Vagina (tissue), 2 donors: ENCODE data around the gene CCHCR1. TPM values are rescaled to one million over a fixed set of nuclear protein-coding genes. Genes with fewer than 3 reads are reported as not detected.

Experiments used
- DNase-seq, 2 donors: peaks; one replicate each; pipeline ENCODE4 v3.0.0-alpha.2; 2017; ENCODE audit errors: extremely low spot score in 2 of 2
- H3K27ac ChIP-seq: fragments of 200-600 bp; sonication (generic); one replicate; pipeline ENCODE4 v1.5.1; 2019
- H3K27me3 ChIP-seq: fragments of 200-600 bp; sonication (generic); one replicate; pipeline ENCODE4 v1.5.1; 2019
- H3K36me3 ChIP-seq, 2 donors: fragments of 200-600 bp; sonication (generic); one replicate each; pipeline ENCODE4 v1.5.1; 2017 to 2019
- H3K4me1 ChIP-seq: fragments of 200-600 bp; sonication (generic); one replicate; pipeline ENCODE4 v1.5.1; 2019
- H3K4me3 ChIP-seq, 2 donors: fragments of 200-600 bp; sonication (generic); 1 replicate in 1 of 2; 2 replicates in 1 of 2; pipeline ENCODE4 v1.5.1; 2016 to 2019
- H3K9me3 ChIP-seq: fragments of 200-600 bp; sonication (generic); one replicate; pipeline ENCODE4 v1.5.1; 2019
- POLR2A ChIP-seq, 2 donors: fragments of 450-650 bp; IDR thresholded peaks; one replicate each; pipeline ENCODE4 v1.6.1; 2017; ENCODE audit warnings: antibody characterized with exemption in 2 of 2, mild to moderate bottlenecking in 2 of 2, moderate library complexity in 2 of 2
- POLR2AphosphoS5 ChIP-seq, 2 donors: sonication (generic); formaldehyde crosslinking; IDR thresholded peaks; one replicate each; pipeline ENCODE4 v1.9.0; 2017; ENCODE audit warnings: antibody characterized with exemption in 2 of 2, mild to moderate bottlenecking in 2 of 2, low read depth in 1 of 2; ENCODE audit not compliant: insufficient read depth in 1 of 2
- intact Hi-C: fragments of 100-400 bp; cut with DNase I; formaldehyde crosslinking; loops from one replicate; pipeline ENCODE4 v1.15.1; 2023
- total RNA-seq: library from RNA; depleted of rRNA; stranded (reverse); fragments of >200 nt; gene quantifications from one replicate; pipeline ENCODE4 v1.2.3, GENCODE V29; 2016
- TF ChIP-seq, protein P1 (sequence below), 3 experiments: fragments of 450-650 bp in 2 of 3; fragments of 200-600 bp in 1 of 3; sonication (generic) in 1 of 3; IDR thresholded peaks; one replicate each; pipeline ENCODE4 v1.5.1; 2017 to 2019; ENCODE audit warnings: antibody characterized with exemption in 3 of 3, mild to moderate bottlenecking in 2 of 3, moderate library complexity in 2 of 3

CCHCR1 gene
- total RNA-seq, 1 donor from 2014 or later, result 21.9 TPM

DNA sequence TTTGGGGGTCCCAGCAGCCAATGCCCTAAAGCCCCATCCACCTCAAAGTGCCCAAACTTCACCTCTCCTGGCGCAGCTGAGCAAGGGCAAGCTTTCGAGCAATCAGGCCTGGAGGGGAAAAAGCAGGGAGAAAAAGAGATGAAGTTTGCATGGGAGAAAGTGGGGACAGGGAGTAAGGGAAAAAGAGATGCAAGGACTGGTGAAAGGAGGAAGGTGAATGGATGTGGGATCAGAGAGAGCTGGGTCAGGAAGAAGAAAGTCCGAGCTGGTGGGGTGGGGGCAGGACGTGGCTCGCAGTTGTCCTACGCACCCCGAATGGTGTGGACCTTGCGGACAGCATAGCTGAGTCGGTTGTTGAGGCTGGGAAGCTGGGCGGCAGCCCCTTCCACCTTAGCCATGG lies 12.2 kb downstream of the CCHCR1 start:
- H3K36me3 ChIP-seq, result peaks cover 0 to 18% of the 10 kb centered on the region in 2 donors
- H3K9me3 ChIP-seq, result no peaks in the 10 kb centered on the region
- intact Hi-C loops, result no loop called here
- no peaks in the 10 kb centered on the region for H3K27me3 ChIP-seq
- no peak overlapping the region for H3K27ac ChIP-seq
- no peak overlapping the region for H3K4me3 ChIP-seq
- no peaks in the 10 kb centered on the region for H3K4me1 ChIP-seq
- TF ChIP-seq POLR2A (IDR thresholded peaks at IDR 0.05) (no peak), POLR2AphosphoS5 (IDR thresholded peaks at IDR 0.05; ENCODE audit: insufficient read depth in 1 of 2, low read depth in 1 of 2) (no peak)
- TF ChIP-seq, protein P1, sequence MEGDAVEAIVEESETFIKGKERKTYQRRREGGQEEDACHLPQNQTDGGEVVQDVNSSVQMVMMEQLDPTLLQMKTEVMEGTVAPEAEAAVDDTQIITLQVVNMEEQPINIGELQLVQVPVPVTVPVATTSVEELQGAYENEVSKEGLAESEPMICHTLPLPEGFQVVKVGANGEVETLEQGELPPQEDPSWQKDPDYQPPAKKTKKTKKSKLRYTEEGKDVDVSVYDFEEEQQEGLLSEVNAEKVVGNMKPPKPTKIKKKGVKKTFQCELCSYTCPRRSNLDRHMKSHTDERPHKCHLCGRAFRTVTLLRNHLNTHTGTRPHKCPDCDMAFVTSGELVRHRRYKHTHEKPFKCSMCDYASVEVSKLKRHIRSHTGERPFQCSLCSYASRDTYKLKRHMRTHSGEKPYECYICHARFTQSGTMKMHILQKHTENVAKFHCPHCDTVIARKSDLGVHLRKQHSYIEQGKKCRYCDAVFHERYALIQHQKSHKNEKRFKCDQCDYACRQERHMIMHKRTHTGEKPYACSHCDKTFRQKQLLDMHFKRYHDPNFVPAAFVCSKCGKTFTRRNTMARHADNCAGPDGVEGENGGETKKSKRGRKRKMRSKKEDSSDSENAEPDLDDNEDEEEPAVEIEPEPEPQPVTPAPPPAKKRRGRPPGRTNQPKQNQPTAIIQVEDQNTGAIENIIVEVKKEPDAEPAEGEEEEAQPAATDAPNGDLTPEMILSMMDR (IDR thresholded peaks at IDR 0.05), result no peak
- DNase-seq, result no peak

DNA sequence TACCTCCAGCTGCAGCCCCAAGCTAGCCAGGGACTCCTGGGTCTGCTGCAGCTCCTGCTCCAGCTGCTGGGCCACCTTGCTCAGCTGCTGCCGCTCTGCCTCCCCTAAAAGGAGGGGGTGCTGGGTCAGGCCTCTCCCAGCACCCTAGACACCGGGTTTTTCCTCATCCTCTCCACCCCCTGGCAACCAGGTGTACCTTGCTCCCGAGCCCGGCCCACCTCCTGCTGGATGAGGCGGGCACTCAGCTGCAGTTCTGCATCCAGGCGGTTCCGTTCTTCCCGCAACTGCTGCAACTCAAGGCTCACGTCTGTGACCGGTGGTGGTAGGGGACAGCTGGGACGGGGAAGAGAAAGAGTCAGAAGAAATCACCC lies 12.6 kb downstream of the CCHCR1 start:
- peaks cover 0 to 14% of the 10 kb centered on the region in 2 donors for H3K36me3 ChIP-seq
- no peaks in the 10 kb centered on the region for H3K4me1 ChIP-seq
- no peak for DNase-seq
- no peak overlapping the region for H3K27ac ChIP-seq
- no peaks in the 10 kb centered on the region for H3K9me3 ChIP-seq
- no peak overlapping the region for H3K4me3 ChIP-seq
- TF ChIP-seq POLR2AphosphoS5 (IDR thresholded peaks at IDR 0.05; ENCODE audit: insufficient read depth in 1 of 2, low read depth in 1 of 2), result no peak
- no peak for TF ChIP-seq POLR2A (IDR thresholded peaks at IDR 0.05)
- TF ChIP-seq, protein P1 (IDR thresholded peaks at IDR 0.05), result no peak
- intact Hi-C loops, result no loop called here
- H3K27me3 ChIP-seq, result no peaks in the 10 kb centered on the region

DNA sequence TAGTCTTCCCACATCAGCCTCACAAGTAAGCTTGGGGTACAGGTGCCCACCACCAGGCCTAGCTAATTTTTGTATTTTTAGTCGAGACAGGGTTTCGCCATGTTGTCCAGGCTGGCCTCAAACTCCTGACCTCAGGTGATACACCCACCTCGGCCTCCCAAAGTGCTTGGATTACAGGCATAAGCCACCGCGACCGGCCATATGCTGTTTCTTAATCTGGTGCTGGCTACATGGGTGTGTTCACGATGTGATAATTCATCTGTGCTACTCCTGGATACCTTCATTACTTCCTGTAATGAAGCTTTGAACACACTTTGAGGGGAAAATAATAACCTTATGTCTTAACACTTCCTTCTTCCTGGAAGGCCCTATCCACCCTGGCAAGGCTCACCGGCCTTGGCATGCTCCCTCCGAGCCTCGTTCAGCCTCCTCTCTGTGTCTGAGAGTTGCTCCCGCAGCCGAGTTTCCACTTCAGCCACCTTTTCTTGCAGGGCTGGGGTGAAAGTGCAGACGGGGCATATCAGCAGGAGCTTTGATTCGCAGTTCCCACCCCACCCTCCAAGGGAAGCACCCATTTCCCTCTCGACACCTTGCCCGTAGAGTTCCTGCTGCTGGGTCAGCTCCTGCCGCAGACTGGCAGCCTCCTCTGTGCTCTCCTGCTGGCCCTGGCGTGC lies 13.2 kb downstream of the CCHCR1 start:
- Histone ChIP-seq H3K27ac (no peak overlapping the region), H3K4me3 (no peak overlapping the region), H3K27me3 (no peaks in the 10 kb centered on the region), H3K4me1 (peaks cover 2% of the 10 kb centered on the region), H3K36me3 (peaks cover 0 to 9% of the 10 kb centered on the region in 2 donors), H3K9me3 (no peaks in the 10 kb centered on the region)
- TF ChIP-seq, protein P1 (IDR thresholded peaks at IDR 0.05), result no peak
- TF ChIP-seq POLR2A (IDR thresholded peaks at IDR 0.05) (no peak), POLR2AphosphoS5 (IDR thresholded peaks at IDR 0.05; ENCODE audit: insufficient read depth in 1 of 2, low read depth in 1 of 2) (no peak)
- intact Hi-C loops, result no loop called here
- no peak for DNase-seq

DNA sequence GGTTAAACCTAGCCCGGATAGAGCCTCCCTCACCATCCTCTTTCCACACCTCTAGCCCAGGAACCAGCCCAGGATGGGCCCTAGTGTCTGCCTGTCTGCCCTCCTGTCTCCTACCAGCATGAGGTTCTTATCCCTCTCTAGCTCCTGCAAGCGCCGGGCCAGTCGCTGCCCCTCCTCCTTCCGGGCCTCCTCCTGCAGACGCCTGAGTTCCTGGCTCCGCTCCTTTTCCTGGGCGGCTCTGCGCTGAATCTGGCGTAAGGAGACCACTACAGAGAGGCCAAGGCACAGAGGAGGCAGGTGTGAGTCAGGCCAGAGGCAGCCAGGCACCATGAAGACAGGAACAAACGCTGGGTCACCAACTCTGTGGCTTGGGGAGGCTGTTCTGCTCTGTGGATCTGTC lies 14.5 kb downstream of the CCHCR1 start:
- no peaks in the 10 kb centered on the region for H3K27me3 ChIP-seq
- intact Hi-C loops, result no loop called here
- DNase-seq, result no peak
- no peaks in the 10 kb centered on the region for H3K9me3 ChIP-seq
- H3K27ac ChIP-seq, result no peak overlapping the region
- peaks cover 0 to 5% of the 10 kb centered on the region in 2 donors for H3K36me3 ChIP-seq
- TF ChIP-seq POLR2A (IDR thresholded peaks at IDR 0.05) (no peak), POLR2AphosphoS5 (IDR thresholded peaks at IDR 0.05; ENCODE audit: insufficient read depth in 1 of 2, low read depth in 1 of 2) (no peak)
- TF ChIP-seq, protein P1 (IDR thresholded peaks at IDR 0.05), result no peak
- peaks cover 12% of the 10 kb centered on the region for H3K4me1 ChIP-seq
- H3K4me3 ChIP-seq, result no peak overlapping the region

DNA sequence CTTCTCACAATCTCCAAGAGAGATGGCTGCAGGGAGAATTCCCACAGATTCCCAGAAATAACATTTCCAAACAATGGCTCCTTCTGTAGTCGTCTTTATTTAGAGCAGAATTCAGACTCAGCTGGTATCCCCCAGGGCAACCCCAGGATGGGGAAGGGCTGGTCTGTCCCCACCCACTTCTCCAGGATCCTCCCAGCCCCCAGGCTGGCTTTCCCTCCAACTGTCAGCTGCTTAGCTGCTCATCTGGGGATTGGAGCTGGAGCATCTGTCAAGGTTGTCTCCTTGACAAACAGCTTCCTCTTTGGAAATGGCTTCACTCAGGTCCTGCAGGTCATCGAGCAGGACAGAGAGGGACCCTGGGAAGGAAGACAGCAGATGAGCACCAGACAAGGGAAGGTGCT lies 15.2 kb downstream of the CCHCR1 start:
- TF ChIP-seq, protein P1 (IDR thresholded peaks at IDR 0.05), result no peak
- TF ChIP-seq POLR2A (IDR thresholded peaks at IDR 0.05), result no peak
- no peak for TF ChIP-seq POLR2AphosphoS5 (IDR thresholded peaks at IDR 0.05; ENCODE audit: insufficient read depth in 1 of 2, low read depth in 1 of 2)
- H3K36me3 ChIP-seq, result peaks cover 0 to 5% of the 10 kb centered on the region in 2 donors
- no peaks in the 10 kb centered on the region for H3K9me3 ChIP-seq
- H3K27me3 ChIP-seq, result no peaks in the 10 kb centered on the region
- H3K4me3 ChIP-seq, result no peak overlapping the region
- no peak overlapping the region for H3K27ac ChIP-seq
- no peak for DNase-seq
- intact Hi-C loops, result no loop called here
- peaks cover 18% of the 10 kb centered on the region for H3K4me1 ChIP-seq
